HepG2 (cell line): ENCODE results near the gene KCNMA1. TPM values are rescaled to one million over a fixed set of nuclear protein-coding genes. Genes with fewer than 3 reads are reported as not detected.

Source experiments
- MNT ChIP-seq: fragments of 450-650 bp; IDR thresholded peaks from 2 replicates; pipeline ENCODE4 v1.6.1; 2016
- SIN3A ChIP-seq: IDR thresholded peaks from 2 replicates; pipeline ENCODE4 v1.6.1; 2011; ENCODE audit warnings: low read depth, mild to moderate bottlenecking, control low read depth, low read length, borderline replicate concordance
- SP4 ChIP-seq: sonication (generic); formaldehyde crosslinking; IDR thresholded peaks from 2 replicates; pipeline ENCODE4 v1.8.1; 2023; ENCODE audit warnings: mild to moderate bottlenecking, missing genetic modification reagents
- ZNF562 ChIP-seq: sonication (generic); formaldehyde crosslinking; IDR thresholded peaks from 2 replicates; pipeline ENCODE4 v1.8.0; 2022; ENCODE audit warnings: missing genetic modification reagents, borderline replicate concordance
- polyA plus RNA-seq, 8 experiments: library from polyadenylated mRNA; depleted of rRNA in 3 of 8; stranded (reverse) in 7 of 8; unstranded in 1 of 8; fragments of >200 nt; fragmentation: Illumina TruSeq in 4 of 8; extraction: Trizol in 4 of 8; gene quantifications; 2 replicates each; pipeline versions ENCODE4 v1.2.1 to v1.2.3, GENCODE V29; 2011 to 2016; ENCODE audit warnings: low read depth in 4 of 8, missing spikeins in 1 of 8, mixed read lengths in 1 of 8; ENCODE audit not compliant: insufficient read depth in 1 of 8
- total RNA-seq, 5 experiments: library from RNA; depleted of rRNA; stranded (reverse); fragments of >200 nt; fragmentation: Illumina TruSeq; extraction: Trizol; gene quantifications; 2 replicates each; pipeline ENCODE4 v1.2.3, GENCODE V29; 2016; ENCODE audit warnings: low read depth in 1 of 5
- TF ChIP-seq, protein P1 (sequence below): sonication (generic); formaldehyde crosslinking; IDR thresholded peaks from 2 replicates; pipeline ENCODE4 v1.4.0; 2020; ENCODE audit warnings: missing genetic modification reagents, borderline replicate concordance
- TF ChIP-seq, protein P2 (sequence below): sonication (generic); formaldehyde crosslinking; IDR thresholded peaks from 2 replicates; pipeline ENCODE4 v1.8.1; 2023; ENCODE audit warnings: mild to moderate bottlenecking, moderate library complexity, missing genetic modification reagents

KCNMA1 gene
- total and polyA plus RNA-seq, 2 of the 13 experiments (the other 11 are each of a cell fraction or from before 2014, with no cell fraction given): 0.02 TPM; not detected in 1

GRCh38 chr10:77187376-77187999 lies 450.1 kb downstream of the KCNMA1 start (continued):
- TF ChIP-seq MNT (no peak), SP4 (CRISPR knock-in tag) (no peak), SIN3A (no peak), ZNF562 (CRISPR knock-in tag) (no peak)
- TF ChIP-seq, protein P1, sequence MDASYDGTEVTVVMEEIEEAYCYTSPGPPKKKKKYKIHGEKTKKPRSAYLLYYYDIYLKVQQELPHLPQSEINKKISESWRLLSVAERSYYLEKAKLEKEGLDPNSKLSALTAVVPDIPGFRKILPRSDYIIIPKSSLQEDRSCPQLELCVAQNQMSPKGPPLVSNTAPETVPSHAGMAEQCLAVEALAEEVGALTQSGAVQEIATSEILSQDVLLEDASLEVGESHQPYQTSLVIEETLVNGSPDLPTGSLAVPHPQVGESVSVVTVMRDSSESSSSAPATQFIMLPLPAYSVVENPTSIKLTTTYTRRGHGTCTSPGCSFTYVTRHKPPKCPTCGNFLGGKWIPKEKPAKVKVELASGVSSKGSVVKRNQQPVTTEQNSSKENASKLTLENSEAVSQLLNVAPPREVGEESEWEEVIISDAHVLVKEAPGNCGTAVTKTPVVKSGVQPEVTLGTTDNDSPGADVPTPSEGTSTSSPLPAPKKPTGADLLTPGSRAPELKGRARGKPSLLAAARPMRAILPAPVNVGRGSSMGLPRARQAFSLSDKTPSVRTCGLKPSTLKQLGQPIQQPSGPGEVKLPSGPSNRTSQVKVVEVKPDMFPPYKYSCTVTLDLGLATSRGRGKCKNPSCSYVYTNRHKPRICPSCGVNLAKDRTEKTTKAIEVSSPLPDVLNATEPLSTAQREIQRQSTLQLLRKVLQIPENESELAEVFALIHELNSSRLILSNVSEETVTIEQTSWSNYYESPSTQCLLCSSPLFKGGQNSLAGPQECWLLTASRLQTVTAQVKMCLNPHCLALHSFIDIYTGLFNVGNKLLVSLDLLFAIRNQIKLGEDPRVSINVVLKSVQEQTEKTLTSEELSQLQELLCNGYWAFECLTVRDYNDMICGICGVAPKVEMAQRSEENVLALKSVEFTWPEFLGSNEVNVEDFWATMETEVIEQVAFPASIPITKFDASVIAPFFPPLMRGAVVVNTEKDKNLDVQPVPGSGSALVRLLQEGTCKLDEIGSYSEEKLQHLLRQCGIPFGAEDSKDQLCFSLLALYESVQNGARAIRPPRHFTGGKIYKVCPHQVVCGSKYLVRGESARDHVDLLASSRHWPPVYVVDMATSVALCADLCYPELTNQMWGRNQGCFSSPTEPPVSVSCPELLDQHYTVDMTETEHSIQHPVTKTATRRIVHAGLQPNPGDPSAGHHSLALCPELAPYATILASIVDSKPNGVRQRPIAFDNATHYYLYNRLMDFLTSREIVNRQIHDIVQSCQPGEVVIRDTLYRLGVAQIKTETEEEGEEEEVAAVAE (CRISPR knock-in tag): no peak
- TF ChIP-seq, protein P2, sequence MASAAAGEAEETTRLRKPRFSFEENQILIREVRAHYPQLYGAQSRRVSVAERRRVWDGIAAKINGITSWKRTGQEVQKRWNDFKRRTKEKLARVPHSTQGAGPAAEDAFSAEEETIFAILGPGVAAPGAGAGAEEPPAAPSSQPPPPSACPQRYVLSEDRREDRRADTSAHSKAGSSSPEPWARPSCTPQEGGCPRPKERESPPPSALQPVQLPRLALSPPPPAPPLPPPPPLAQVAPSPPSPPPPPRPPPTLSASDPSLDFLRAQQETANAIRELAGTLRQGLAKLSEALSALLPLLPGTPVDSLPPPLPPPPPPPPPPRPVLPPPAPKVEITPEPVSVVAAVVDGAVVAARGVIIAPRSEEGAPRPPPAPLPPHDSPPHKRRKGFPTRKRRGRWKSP (CRISPR knock-in tag): no peak
- TF ChIP-seq, all 625 proteins: peak for 0
